Uterus (tissue), 4 donors: Measurements from ENCODE around the gene VPS35. TPM values are rescaled to one million over a fixed set of nuclear protein-coding genes. Genes with fewer than 3 reads are reported as not detected.

ENCODE experiments used
- DNase-seq, 2 donors: peaks; one replicate each; pipeline ENCODE4 v3.0.0-alpha.2; 2019 to 2020
- H3K27ac ChIP-seq, 2 donors: fragments of 200-600 bp; sonication (generic); 1 replicate in 1 of 2; 2 replicates in 1 of 2; pipeline ENCODE4 v1.5.1; 2016 to 2018
- H3K27me3 ChIP-seq, 2 donors: fragments of 200-600 bp; sonication (generic); one replicate each; pipeline ENCODE4 v1.5.1; 2018 to 2019; ENCODE audit warnings: control low read depth in 1 of 2
- H3K36me3 ChIP-seq, 2 donors: fragments of 200-600 bp; sonication (generic); one replicate each; pipeline ENCODE4 v1.5.1; 2019; ENCODE audit warnings: control low read depth in 1 of 2
- H3K4me1 ChIP-seq, 2 donors: fragments of 200-600 bp; sonication (generic); one replicate each; pipeline ENCODE4 v1.5.1; 2018 to 2019; ENCODE audit warnings: control low read depth in 1 of 2
- H3K4me3 ChIP-seq, 2 donors: fragments of 200-600 bp; sonication (generic); 1 replicate in 1 of 2; 2 replicates in 1 of 2; pipeline ENCODE4 v1.5.1; 2018 to 2019; ENCODE audit warnings: mild to moderate bottlenecking in 1 of 2
- H3K9me3 ChIP-seq, 2 donors: fragments of 200-600 bp; sonication (generic); one replicate each; pipeline ENCODE4 v1.5.1; 2019; ENCODE audit warnings: control low read depth in 1 of 2
- POLR2A ChIP-seq, 2 donors: fragments of 450-650 bp; IDR thresholded peaks; one replicate each; pipeline ENCODE4 v1.6.1; 2016; ENCODE audit warnings: antibody characterized with exemption in 2 of 2, mild to moderate bottlenecking in 1 of 2, moderate library complexity in 1 of 2
- intact Hi-C: fragments of 100-400 bp; cut with DNase I; formaldehyde crosslinking; loops from one replicate; pipeline ENCODE4 v1.15.1; 2023; ENCODE audit warnings: low total_unique reads
- total RNA-seq, 4 donors: library from RNA; depleted of rRNA in 3 of 4; stranded (reverse); fragments of >200 nt in 3 of 4; gene quantifications; one replicate each; pipeline versions ENCODE4 v1.1.0 to v1.2.4, GENCODE V29; 2014 to 2023
- TF ChIP-seq, protein P1 (sequence below), 4 experiments: fragments of 200-600 bp in 2 of 4; fragments of 450-650 bp in 2 of 4; sonication (generic) in 2 of 4; IDR thresholded peaks; one replicate each; pipeline ENCODE4 v1.5.1; 2016 to 2019; ENCODE audit warnings: antibody characterized with exemption in 4 of 4, mild to moderate bottlenecking in 2 of 4, moderate library complexity in 1 of 4
- donor health status: DM: yes; HTN: yes; CAD: no.

The VPS35 gene
- total RNA-seq, 4 donors from 2014 or later = 23.1 to 183 (median 67.4) TPM

DNA sequence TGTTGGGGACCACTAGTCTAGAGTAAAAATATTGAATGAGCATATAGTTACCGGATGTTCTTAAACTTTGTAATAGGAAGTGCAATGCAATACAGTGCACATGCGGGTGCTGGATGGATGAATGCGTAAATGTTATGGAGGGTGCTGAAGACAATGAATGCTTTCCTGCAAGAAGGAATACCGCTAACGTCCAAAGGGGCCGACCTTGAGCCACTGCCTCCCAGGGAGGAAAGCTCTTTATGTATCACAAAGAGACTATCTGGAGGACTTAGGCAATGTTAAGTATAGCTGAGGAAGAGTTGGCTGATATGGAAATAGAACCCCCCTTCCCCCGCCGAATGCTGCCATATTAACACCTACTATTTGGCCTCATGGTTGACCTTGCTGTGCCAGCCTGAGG lies 40.3 kb downstream of the VPS35 start:
- no peak overlapping the region for H3K4me3 ChIP-seq
- H3K36me3 ChIP-seq = no peaks in the 10 kb centered on the region
- DNase-seq = no peak
- H3K27me3 ChIP-seq = no peaks in the 10 kb centered on the region
- no peaks in the 10 kb centered on the region for H3K4me1 ChIP-seq
- H3K9me3 ChIP-seq = no peaks in the 10 kb centered on the region
- H3K27ac ChIP-seq = no peak overlapping the region
- TF ChIP-seq, protein P1, sequence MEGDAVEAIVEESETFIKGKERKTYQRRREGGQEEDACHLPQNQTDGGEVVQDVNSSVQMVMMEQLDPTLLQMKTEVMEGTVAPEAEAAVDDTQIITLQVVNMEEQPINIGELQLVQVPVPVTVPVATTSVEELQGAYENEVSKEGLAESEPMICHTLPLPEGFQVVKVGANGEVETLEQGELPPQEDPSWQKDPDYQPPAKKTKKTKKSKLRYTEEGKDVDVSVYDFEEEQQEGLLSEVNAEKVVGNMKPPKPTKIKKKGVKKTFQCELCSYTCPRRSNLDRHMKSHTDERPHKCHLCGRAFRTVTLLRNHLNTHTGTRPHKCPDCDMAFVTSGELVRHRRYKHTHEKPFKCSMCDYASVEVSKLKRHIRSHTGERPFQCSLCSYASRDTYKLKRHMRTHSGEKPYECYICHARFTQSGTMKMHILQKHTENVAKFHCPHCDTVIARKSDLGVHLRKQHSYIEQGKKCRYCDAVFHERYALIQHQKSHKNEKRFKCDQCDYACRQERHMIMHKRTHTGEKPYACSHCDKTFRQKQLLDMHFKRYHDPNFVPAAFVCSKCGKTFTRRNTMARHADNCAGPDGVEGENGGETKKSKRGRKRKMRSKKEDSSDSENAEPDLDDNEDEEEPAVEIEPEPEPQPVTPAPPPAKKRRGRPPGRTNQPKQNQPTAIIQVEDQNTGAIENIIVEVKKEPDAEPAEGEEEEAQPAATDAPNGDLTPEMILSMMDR (IDR thresholded peaks at IDR 0.05) = no peak
- no peak for TF ChIP-seq POLR2A (IDR thresholded peaks at IDR 0.05)
- intact Hi-C loops = no loop called here

DNA sequence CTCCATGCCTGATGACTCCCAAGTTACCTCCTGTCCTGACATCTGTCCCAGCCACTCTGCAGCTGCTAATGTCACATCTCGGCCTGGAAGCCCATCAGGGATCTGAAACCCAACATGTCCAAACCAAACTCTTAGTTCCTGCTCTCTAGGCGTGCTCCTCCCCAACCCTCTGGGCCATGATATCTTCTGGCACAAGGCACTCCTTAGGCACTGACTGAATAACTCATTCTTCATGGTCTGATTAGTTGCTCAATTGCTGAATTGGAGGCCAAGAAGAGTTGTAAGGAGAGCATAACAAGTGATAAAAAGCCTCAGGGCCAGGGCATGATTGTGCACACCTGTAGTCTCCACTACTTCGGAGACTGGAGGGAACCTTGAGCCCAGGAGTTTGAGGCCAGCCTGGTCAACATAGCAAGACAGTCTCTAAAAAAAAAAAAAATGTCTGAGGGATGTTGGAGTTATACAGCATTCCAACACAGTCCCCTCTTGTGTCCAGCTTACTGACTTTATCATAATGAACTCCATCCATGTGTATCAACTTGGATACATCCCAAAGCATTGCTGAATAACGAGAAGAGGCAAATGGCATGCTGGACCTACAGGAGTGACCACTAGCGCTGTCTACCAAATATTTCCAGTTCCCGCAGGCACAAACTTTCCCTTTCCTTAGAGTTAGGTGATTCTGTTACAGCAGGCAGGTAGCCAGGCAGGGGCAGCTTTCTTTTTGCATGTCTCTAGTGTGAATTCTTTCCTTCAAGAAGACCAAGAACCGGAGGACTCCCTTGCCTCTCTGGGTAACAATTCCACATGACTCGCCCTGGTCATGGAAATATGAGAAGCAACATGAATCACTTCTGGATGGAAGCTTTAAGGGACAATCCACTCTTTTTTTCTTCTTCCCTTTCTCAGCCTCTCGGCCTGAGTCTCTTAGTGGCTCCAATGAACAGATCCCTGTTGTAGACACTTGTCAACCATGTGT lies 49.7 kb downstream of the VPS35 start:
- Histone ChIP-seq H3K4me3 (no peak overlapping the region), H3K27ac (no peak overlapping the region), H3K4me1 (no peaks in the 10 kb centered on the region), H3K27me3 (no peaks in the 10 kb centered on the region), H3K9me3 (no peaks in the 10 kb centered on the region), H3K36me3 (no peaks in the 10 kb centered on the region)
- DNase-seq = no peak
- TF ChIP-seq POLR2A (IDR thresholded peaks at IDR 0.05) = no peak
- TF ChIP-seq, protein P1 (IDR thresholded peaks at IDR 0.05) = no peak
- intact Hi-C loops = no loop called here

DNA sequence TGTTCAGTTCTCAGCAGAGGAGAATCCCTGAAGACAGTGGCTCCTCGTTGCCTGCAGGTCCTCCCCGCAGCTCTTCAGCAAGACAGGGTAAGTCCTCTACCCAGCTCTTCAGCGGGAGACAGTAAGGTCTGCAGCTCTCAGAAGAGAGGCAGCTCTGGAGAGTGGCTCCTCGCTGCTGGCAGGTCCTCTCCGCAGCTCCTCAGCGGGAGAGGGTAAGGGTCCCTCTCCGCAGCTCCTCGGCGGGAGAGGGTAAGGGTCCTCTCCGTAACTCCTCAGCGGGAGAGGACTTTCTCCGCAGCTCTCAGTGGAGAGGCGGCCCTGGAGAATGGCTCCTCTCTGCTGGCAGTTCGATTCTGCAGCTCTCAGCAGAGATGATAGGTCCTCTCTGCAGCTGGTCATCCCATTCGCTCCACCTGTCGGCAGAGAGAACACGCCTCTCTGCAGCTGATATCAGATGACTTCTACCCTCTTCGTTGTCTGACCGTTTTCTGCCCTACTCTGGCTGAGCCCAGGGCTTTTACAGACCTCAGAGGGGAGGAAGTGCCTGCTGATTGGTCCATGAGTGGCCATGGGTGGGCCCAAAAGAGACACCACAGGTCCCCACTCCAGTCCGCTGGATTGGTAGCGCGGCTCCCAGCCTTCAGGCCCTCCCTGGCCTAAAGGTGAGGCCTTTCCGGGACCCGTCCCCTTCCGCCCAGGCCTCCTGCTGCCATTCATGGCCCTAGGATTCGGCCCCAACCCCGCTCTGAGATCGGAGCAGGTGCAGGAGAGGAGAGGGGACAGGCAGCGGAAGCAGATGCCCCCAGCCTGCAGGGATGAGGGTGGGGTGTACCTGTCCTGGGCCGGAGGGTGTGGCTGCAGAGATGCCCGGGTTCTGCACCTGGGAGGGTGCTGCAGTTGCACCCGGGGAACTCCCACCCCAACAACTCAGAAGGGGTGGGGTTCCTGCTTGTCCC lies 55.9 kb downstream of the VPS35 start:
- intact Hi-C loops = no loop called here
- H3K27me3 ChIP-seq = no peaks in the 10 kb centered on the region
- no peak overlapping the region for H3K4me3 ChIP-seq
- H3K36me3 ChIP-seq = no peaks in the 10 kb centered on the region
- no peaks in the 10 kb centered on the region for H3K9me3 ChIP-seq
- DNase-seq = no peak
- H3K4me1 ChIP-seq = no peaks in the 10 kb centered on the region
- TF ChIP-seq, protein P1 (IDR thresholded peaks at IDR 0.05) = no peak
- TF ChIP-seq POLR2A (IDR thresholded peaks at IDR 0.05) = no peak
- no peak overlapping the region for H3K27ac ChIP-seq

DNA sequence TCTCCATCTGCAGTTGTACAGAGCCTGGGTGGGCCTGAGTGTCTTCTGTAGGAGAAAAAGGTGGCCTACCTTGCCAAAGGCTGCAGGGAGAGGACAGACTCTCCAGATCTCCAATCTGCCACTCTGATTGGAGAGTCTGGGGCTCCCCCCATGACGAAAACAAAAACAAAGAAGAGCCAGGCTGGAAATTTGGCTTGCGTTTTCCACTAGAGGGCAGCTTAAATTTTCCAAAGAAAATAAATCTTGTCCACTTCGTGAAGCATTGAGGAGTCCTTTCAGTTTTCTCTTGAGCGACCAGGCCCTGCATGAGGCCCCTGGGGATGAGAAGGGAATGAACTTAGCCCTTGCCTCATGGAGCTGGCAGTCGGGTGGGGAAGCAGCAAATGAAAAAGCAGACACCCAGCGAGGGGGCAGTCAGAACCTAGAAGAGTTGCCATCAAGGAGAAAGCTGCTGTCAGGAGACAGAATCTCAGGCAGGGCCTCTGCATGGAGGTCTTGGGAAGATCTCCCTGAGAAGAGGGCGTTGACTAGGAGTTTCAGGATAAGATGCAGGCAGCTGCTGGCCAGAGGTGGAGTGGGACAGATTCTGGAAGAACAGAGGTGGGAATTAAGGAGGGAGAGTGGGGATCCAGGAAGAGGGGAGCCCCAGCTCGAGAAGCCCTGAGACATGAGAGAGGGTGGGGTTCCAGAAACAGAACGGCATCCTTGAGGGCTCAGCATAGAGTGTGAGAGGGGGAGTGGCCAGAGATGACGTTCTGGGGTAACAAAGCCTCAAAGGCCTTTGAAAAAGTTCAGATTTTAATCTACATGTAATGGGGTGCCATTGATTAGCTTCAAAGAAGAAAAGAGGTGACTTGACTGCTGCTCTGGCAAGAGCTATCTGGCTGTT lies 59.4 kb downstream of the VPS35 start:
- no peak overlapping the region for H3K27ac ChIP-seq
- H3K27me3 ChIP-seq = no peaks in the 10 kb centered on the region
- no peaks in the 10 kb centered on the region for H3K9me3 ChIP-seq
- TF ChIP-seq, protein P1 (IDR thresholded peaks at IDR 0.05) = peak in 1 of 4 experiments; percentile 8
- no peak for TF ChIP-seq POLR2A (IDR thresholded peaks at IDR 0.05)
- intact Hi-C loops = no loop called here
- H3K4me3 ChIP-seq = no peak overlapping the region
- no peaks in the 10 kb centered on the region for H3K4me1 ChIP-seq
- H3K36me3 ChIP-seq = no peaks in the 10 kb centered on the region
- no peak for DNase-seq
